ENCODE measurements around the gene EEF1A1.
"Not testable (repeated sequence)": the region's sequence is repeated elsewhere in the genome, so short reads cannot be mapped to it uniquely, and the experiment has no call there.

EEF1A1 gene

GRCh38 chr6:73534628-73535027, 13.8 kb upstream of the EEF1A1 start:
- DNase-seq = no peak

GRCh38 chr6:73532293-73532692, 11.5 kb upstream of the EEF1A1 start:
- no peak for DNase-seq

GRCh38 chr6:73528897-73529296, 8.1 kb upstream of the EEF1A1 start:
- DNase-seq = no peak

- no peak for DNase-seq
Measured at GRCh38 chr6:73525546-73526330, 4.9 kb upstream of the EEF1A1 start.

GRCh38 chr6:73523434-73524123, 2.7 kb upstream of the EEF1A1 start:
- peak; percentile 42 for DNase-seq

GRCh38 chr6:73521351-73521985, 636 bp upstream of the EEF1A1 start:
- peak; percentile 80 for DNase-seq

- peak; percentile 42 for DNase-seq
Measured at GRCh38 chr6:73519926-73520687, 725 bp downstream of the EEF1A1 start.

- DNase-seq = not testable (repeated sequence)
Measured at GRCh38 chr6:73518982-73519881, 1.6 kb downstream of the EEF1A1 start.

GRCh38 chr6:73518100-73518981, 2.5 kb downstream of the EEF1A1 start:
- DNase-seq = peak; percentile 36

- DNase-seq = no peak
Measured at GRCh38 chr6:73516514-73517489, 4.0 kb downstream of the EEF1A1 start.

GRCh38 chr6:73515204-73515655, 5.6 kb downstream of the EEF1A1 start:
- DNase-seq = no peak

- DNase-seq = no peak
Measured at GRCh38 chr6:73514746-73515110, 6.1 kb downstream of the EEF1A1 start.

GRCh38 chr6:73513496-73513854, 7.4 kb downstream of the EEF1A1 start:
- DNase-seq = no peak

GRCh38 chr6:73511796-73512195, 9.0 kb downstream of the EEF1A1 start:
- no peak for DNase-seq

- no peak for DNase-seq
Measured at GRCh38 chr6:73509851-73510250, 11.0 kb downstream of the EEF1A1 start.

- no peak for DNase-seq
Measured at GRCh38 chr6:73508776-73509175, 12.1 kb downstream of the EEF1A1 start.

- DNase-seq = no peak
Measured at GRCh38 chr6:73506246-73506645, 14.6 kb downstream of the EEF1A1 start.

GRCh38 chr6:73505705-73506104, 15.1 kb downstream of the EEF1A1 start:
- not testable (repeated sequence) for DNase-seq

GRCh38 chr6:73505142-73505541, 15.7 kb downstream of the EEF1A1 start:
- no peak for DNase-seq

- DNase-seq = no peak
Measured at GRCh38 chr6:73504160-73504559, 16.7 kb downstream of the EEF1A1 start.

All from NCI-H2029 (cell line).